GM12891 (cell line): ENCODE measurements around the gene TGM6.
A peak's percentile ranks its signal among the peaks of the same experiment; 100 is the strongest.

ENCODE experiments used
- DNase-seq: peaks from one replicate; pipeline ENCODE4 v3.0.0; 2011; ENCODE audit warnings: low spot score; ENCODE audit not compliant: insufficient read length
- FAIRE-seq: peaks from 2 replicates; lab custom pipeline; 2011; peaks lifted over from hg19 to GRCh38; lab: Jason Lieb, UNC
- PAX5 ChIP-seq: IDR thresholded peaks from 2 replicates; pipeline ENCODE4 v1.6.1; 2011; ENCODE audit warnings: low read length, moderate library complexity, mild to moderate bottlenecking; ENCODE audit not compliant: insufficient read depth, severe bottlenecking
- POLR2A ChIP-seq: IDR thresholded peaks from 2 replicates; pipeline ENCODE4 v1.6.1; 2011; ENCODE audit warnings: low read depth, low read length, control low read depth
- POLR2AphosphoS5 ChIP-seq: IDR thresholded peaks from 2 replicates; pipeline ENCODE4 v1.6.1; 2011; ENCODE audit warnings: low read depth, low read length, control low read depth
- POU2F2 ChIP-seq: IDR thresholded peaks from 2 replicates; pipeline ENCODE4 v1.6.1; 2011; ENCODE audit warnings: low read depth, mild to moderate bottlenecking, control low read depth, low read length, moderate library complexity
- SPI1 ChIP-seq: IDR thresholded peaks from 2 replicates; pipeline ENCODE4 v1.6.1; 2011; ENCODE audit warnings: low read depth, low read length, control low read depth
- TAF1 ChIP-seq: IDR thresholded peaks from 2 replicates; pipeline ENCODE4 v1.6.1; 2011; ENCODE audit warnings: low read depth, low read length, control low read depth

The TGM6 gene

GRCh38 chr20:2379511-2380229 is 1.0 kb upstream of the TGM6 start:
- TF ChIP-seq POLR2AphosphoS5 (no peak), SPI1 (no peak), POU2F2 (no peak)
- FAIRE-seq = no peak
- DNase-seq = no peak

DNA sequence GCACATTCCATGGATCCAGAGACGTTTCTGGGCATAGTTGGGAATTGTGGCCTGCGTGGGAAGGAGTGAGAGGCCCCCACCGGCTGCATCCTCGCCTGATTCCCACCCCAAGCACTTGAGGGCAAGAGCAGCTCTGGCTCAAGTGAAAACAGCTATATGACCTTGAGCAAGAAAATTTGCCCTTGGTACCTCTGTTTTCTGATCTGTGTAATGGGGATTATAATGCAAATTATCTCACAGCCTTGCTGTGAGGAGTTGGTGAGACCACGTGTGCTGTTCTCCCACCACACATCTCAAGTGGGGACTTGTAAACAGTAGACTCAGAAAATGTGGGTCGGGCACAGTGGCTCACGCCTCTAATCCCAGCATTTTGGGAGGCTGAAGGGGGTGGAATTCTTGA is 602 bp downstream of the TGM6 start:
- TF ChIP-seq POLR2A (no peak), TAF1 (no peak), SPI1 (no peak), POU2F2 (no peak), PAX5 (no peak), POLR2AphosphoS5 (no peak)
- no peak for DNase-seq
- FAIRE-seq = no peak

- TF ChIP-seq POLR2A = no peak
- TF ChIP-seq POU2F2 = no peak
- no peak for TF ChIP-seq SPI1
- TF ChIP-seq POLR2AphosphoS5 = no peak
- TF ChIP-seq PAX5 = no peak
- no peak for TF ChIP-seq TAF1
- DNase-seq (no peak), FAIRE-seq (no peak)
Measured at GRCh38 chr20:2382833-2383232, 2.1 kb downstream of the TGM6 start.

DNA sequence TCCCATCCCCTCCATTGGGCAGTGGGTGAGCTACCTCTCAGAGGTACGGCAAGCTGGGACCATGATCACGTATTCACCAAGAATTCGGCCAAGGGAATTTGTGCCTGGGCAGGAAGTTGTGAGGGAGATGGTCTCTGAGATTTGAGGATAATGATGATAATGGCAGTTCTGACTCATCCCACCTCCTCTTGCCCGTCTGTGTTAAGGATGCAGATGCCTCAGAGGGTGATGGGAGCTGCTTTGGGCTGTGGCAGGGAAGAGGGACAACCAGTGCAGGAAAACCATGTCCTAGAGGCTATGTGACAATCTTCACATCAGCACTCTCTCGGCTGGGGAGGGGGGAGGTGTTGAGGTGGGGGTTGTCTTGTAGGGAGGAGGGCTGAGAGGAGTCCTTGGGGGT is 4.3 kb downstream of the TGM6 start:
- DNase-seq = no peak
- FAIRE-seq = no peak

DNA sequence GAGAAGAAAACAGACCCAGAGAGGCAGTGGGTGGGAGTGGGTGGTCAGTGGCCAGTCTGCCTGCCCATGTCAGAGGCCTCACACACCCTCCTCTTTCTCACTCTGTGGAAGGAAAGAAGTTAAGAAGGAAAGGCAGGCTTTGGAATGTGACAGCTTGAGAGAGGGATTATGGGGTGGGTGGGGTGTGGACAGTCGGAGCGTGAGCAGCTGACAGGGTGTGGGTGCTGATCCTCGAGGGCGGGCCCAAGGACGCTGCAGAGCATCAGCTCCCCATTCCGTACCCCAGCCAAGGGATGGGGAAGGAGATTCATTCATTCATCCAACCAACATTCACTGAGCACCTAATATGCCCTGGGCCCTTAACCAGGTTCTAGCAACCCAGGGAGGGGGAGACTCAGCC is 4.8 kb downstream of the TGM6 start:
- FAIRE-seq = no peak
- DNase-seq = no peak
- no peak for TF ChIP-seq SPI1
- no peak for TF ChIP-seq PAX5
- TF ChIP-seq POLR2AphosphoS5 = no peak

More for the DNA sequence above, 4.3 kb downstream of the TGM6 start:
- TF ChIP-seq POLR2AphosphoS5 (no peak), SPI1 (no peak), PAX5 (no peak), POU2F2 (no peak), POLR2A (no peak), TAF1 (no peak)

DNA sequence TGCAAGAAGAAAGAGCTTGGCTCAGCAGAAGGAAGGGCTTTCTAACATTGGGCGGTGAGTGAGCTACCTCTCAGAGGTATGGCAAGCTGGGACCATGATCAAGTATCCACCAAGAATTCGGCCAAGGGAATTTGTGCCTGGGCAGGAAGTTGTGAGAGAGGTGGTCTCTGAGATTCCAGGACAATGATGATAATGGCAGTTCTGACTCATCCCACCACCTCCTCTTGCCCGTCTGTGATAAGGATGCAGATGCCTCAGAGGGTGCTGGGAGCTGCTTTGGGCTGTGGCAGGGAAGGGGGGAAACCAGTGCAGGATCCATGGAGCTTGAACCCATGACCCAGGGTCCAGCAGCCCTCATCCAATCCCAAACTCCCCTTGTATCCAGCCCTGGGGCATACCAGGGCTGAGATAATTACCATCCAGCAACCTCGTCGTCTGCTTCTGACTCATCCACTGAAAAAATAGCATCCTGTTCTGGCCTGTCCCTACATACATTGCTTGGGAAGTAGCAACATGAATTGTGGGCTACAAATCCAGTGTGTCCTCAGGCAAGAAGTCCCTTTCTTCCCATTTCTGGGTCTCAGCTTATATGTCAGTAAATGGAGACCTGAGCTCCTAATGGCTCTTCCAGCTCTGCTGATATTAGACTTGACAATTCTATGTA is 5.9 kb downstream of the TGM6 start:
- no peak for FAIRE-seq
- TF ChIP-seq POU2F2 (no peak), TAF1 (no peak), POLR2A (no peak), PAX5 (no peak), SPI1 (no peak), POLR2AphosphoS5 (no peak)
- DNase-seq = no peak

- FAIRE-seq (no peak), DNase-seq (no peak)
- TF ChIP-seq POU2F2 = no peak
- no peak for TF ChIP-seq POLR2A
- TF ChIP-seq TAF1 = no peak
- no peak for TF ChIP-seq PAX5
- no peak for TF ChIP-seq SPI1
- no peak for TF ChIP-seq POLR2AphosphoS5
Measured at GRCh38 chr20:2387180-2387577, 6.5 kb downstream of the TGM6 start.

DNA sequence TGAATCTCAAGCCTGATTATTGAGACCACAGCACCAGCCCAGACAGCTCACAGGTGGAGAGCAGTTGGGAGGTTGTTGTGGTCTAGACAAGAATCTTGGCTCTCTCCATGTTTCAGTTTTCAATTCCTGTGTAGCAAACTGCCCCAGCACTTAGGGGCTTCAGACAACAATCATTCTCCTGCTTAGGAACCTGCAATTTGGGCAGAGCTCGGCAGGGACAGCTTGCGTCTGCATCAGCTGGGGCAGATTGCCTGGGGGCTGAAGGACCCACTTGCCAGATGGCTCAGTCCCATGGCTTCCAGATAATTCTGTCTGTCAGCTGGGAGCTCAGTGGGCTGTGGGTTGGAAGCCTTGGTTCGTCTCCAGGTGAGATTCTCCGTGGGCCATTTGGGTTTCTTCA is 6.9 kb downstream of the TGM6 start:
- TF ChIP-seq SPI1 = no peak
- no peak for TF ChIP-seq POU2F2
- no peak for TF ChIP-seq TAF1
- TF ChIP-seq PAX5 = no peak
- TF ChIP-seq POLR2AphosphoS5 = no peak
- no peak for TF ChIP-seq POLR2A
- DNase-seq (no peak), FAIRE-seq (no peak)

- peak; percentile 92 for TF ChIP-seq SPI1
- TF ChIP-seq TAF1 = no peak
- TF ChIP-seq PAX5 = no peak
- DNase-seq = no peak
- no peak for FAIRE-seq
Measured at GRCh38 chr20:2390951-2391675, 10.4 kb downstream of the TGM6 start.

- no peak for DNase-seq
- no peak for FAIRE-seq
- TF ChIP-seq POLR2AphosphoS5 (no peak), POLR2A (no peak), SPI1 (no peak), TAF1 (no peak), POU2F2 (no peak), PAX5 (no peak)
Measured at GRCh38 chr20:2394411-2395055, 13.8 kb downstream of the TGM6 start.
